PC-9 (cell line): ENCODE data around the gene SMIM20.

Experiments
- EZH2 ChIP-seq: fragments of 200-600 bp; sonication (generic); IDR thresholded peaks from 2 replicates; pipeline ENCODE4 v1.8.0; 2017; ENCODE audit warnings: antibody characterized with exemption, low read depth
- TF ChIP-seq, protein P1 (sequence below): fragments of 200-600 bp; sonication (generic); conservative IDR thresholded peaks from 2 replicates; pipeline ENCODE4 v1.6.1; 2017; ENCODE audit warnings: mixed run types, antibody characterized with exemption, mild to moderate bottlenecking, moderate library complexity

- TF ChIP-seq, protein P1, sequence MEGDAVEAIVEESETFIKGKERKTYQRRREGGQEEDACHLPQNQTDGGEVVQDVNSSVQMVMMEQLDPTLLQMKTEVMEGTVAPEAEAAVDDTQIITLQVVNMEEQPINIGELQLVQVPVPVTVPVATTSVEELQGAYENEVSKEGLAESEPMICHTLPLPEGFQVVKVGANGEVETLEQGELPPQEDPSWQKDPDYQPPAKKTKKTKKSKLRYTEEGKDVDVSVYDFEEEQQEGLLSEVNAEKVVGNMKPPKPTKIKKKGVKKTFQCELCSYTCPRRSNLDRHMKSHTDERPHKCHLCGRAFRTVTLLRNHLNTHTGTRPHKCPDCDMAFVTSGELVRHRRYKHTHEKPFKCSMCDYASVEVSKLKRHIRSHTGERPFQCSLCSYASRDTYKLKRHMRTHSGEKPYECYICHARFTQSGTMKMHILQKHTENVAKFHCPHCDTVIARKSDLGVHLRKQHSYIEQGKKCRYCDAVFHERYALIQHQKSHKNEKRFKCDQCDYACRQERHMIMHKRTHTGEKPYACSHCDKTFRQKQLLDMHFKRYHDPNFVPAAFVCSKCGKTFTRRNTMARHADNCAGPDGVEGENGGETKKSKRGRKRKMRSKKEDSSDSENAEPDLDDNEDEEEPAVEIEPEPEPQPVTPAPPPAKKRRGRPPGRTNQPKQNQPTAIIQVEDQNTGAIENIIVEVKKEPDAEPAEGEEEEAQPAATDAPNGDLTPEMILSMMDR, result no peak
- no peak for TF ChIP-seq EZH2
Measured at GRCh38 chr4:25879091-25879584, 34.9 kb upstream of the SMIM20 start.
